Measurements from ENCODE around the gene SPAG4.

GRCh38 chr20:35595456-35595855 lies 20.2 kb upstream of the SPAG4 start:
- TF ChIP-seq CTCF (conservative IDR thresholded peaks at IDR 0.05 in 1 of 2, IDR thresholded peaks at IDR 0.05 in 1 of 2; ENCODE audit: low read depth in 1 of 2, low read length in 2 of 2) (no peak), EZH2 (IDR thresholded peaks at IDR 0.05; ENCODE audit: low read length, missing control alignments) (no peak)
